Vagina (tissue), 2 donors: ENCODE results near the gene TPRN. TPM values are rescaled to one million over a fixed set of nuclear protein-coding genes. Genes with fewer than 3 reads are reported as not detected.

ENCODE experiments used
- DNase-seq, 2 donors: peaks; one replicate each; pipeline ENCODE4 v3.0.0-alpha.2; 2017; ENCODE audit errors: extremely low spot score in 2 of 2
- H3K27ac ChIP-seq: fragments of 200-600 bp; sonication (generic); one replicate; pipeline ENCODE4 v1.5.1; 2019
- H3K27me3 ChIP-seq: fragments of 200-600 bp; sonication (generic); one replicate; pipeline ENCODE4 v1.5.1; 2019
- H3K36me3 ChIP-seq, 2 donors: fragments of 200-600 bp; sonication (generic); one replicate each; pipeline ENCODE4 v1.5.1; 2017 to 2019
- H3K4me1 ChIP-seq: fragments of 200-600 bp; sonication (generic); one replicate; pipeline ENCODE4 v1.5.1; 2019
- H3K4me3 ChIP-seq, 2 donors: fragments of 200-600 bp; sonication (generic); 1 replicate in 1 of 2; 2 replicates in 1 of 2; pipeline ENCODE4 v1.5.1; 2016 to 2019
- H3K9me3 ChIP-seq: fragments of 200-600 bp; sonication (generic); one replicate; pipeline ENCODE4 v1.5.1; 2019
- CTCF ChIP-seq, 3 experiments: fragments of 450-650 bp in 2 of 3; fragments of 200-600 bp in 1 of 3; sonication (generic) in 1 of 3; IDR thresholded peaks; one replicate each; pipeline ENCODE4 v1.5.1; 2017 to 2019; ENCODE audit warnings: antibody characterized with exemption in 3 of 3, mild to moderate bottlenecking in 2 of 3, moderate library complexity in 2 of 3
- POLR2A ChIP-seq, 2 donors: fragments of 450-650 bp; IDR thresholded peaks; one replicate each; pipeline ENCODE4 v1.6.1; 2017; ENCODE audit warnings: antibody characterized with exemption in 2 of 2, mild to moderate bottlenecking in 2 of 2, moderate library complexity in 2 of 2
- POLR2AphosphoS5 ChIP-seq, 2 donors: sonication (generic); formaldehyde crosslinking; IDR thresholded peaks; one replicate each; pipeline ENCODE4 v1.9.0; 2017; ENCODE audit warnings: antibody characterized with exemption in 2 of 2, mild to moderate bottlenecking in 2 of 2, low read depth in 1 of 2; ENCODE audit not compliant: insufficient read depth in 1 of 2
- intact Hi-C: fragments of 100-400 bp; cut with DNase I; formaldehyde crosslinking; loops from one replicate; pipeline ENCODE4 v1.15.1; 2023
- total RNA-seq: library from RNA; depleted of rRNA; stranded (reverse); fragments of >200 nt; gene quantifications from one replicate; pipeline ENCODE4 v1.2.3, GENCODE V29; 2016

The TPRN gene
- total RNA-seq, 1 donor from 2014 or later = 6.9 TPM

- peaks cover 51% of the 10 kb centered on the region for H3K4me1 ChIP-seq
- H3K27me3 ChIP-seq = peaks cover 49% of the 10 kb centered on the region
- intact Hi-C loops = loop anchor here (10.0 kb wide), 1 partner anchor 249 kb away; no protein-coding TSS in a partner anchor
- H3K4me3 ChIP-seq = no peak overlapping the region
- TF ChIP-seq POLR2A (IDR thresholded peaks at IDR 0.05) (no peak), CTCF (IDR thresholded peaks at IDR 0.05) (no peak), POLR2AphosphoS5 (IDR thresholded peaks at IDR 0.05; ENCODE audit: insufficient read depth in 1 of 2, low read depth in 1 of 2) (no peak)
- no peak overlapping the region for H3K27ac ChIP-seq
- DNase-seq = no peak
- H3K9me3 ChIP-seq = no peaks in the 10 kb centered on the region
- no peaks in the 10 kb centered on the region for H3K36me3 ChIP-seq
Observed at GRCh38 chr9:137165250-137165836, 35.2 kb downstream of the TPRN start.

GRCh38 chr9:137164370-137165249, 35.9 kb downstream of the TPRN start:
- Histone ChIP-seq H3K27ac (no peak overlapping the region), H3K36me3 (no peaks in the 10 kb centered on the region), H3K27me3 (peaks cover 44% of the 10 kb centered on the region), H3K9me3 (no peaks in the 10 kb centered on the region), H3K4me1 (peaks cover 51% of the 10 kb centered on the region), H3K4me3 (no peak overlapping the region)
- no peak for DNase-seq
- TF ChIP-seq POLR2A (IDR thresholded peaks at IDR 0.05) = no peak
- TF ChIP-seq POLR2AphosphoS5 (IDR thresholded peaks at IDR 0.05; ENCODE audit: insufficient read depth in 1 of 2, low read depth in 1 of 2) = no peak
- no peak for TF ChIP-seq CTCF (IDR thresholded peaks at IDR 0.05)
- intact Hi-C loops = loop anchor here (10.0 kb wide), 1 partner anchor 250 kb away; no protein-coding TSS in a partner anchor

- Histone ChIP-seq H3K9me3 (no peaks in the 10 kb centered on the region), H3K27me3 (peaks cover 49% of the 10 kb centered on the region), H3K4me1 (peaks cover 43% of the 10 kb centered on the region), H3K4me3 (no peak overlapping the region), H3K27ac (no peak overlapping the region), H3K36me3 (no peaks in the 10 kb centered on the region)
- intact Hi-C loops = loop anchor here (10.0 kb wide), 1 partner anchor 251 kb away; no protein-coding TSS in a partner anchor
- no peak for TF ChIP-seq POLR2AphosphoS5 (IDR thresholded peaks at IDR 0.05; ENCODE audit: insufficient read depth in 1 of 2, low read depth in 1 of 2)
- TF ChIP-seq CTCF (IDR thresholded peaks at IDR 0.05) = no peak
- TF ChIP-seq POLR2A (IDR thresholded peaks at IDR 0.05) = no peak
- DNase-seq = no peak
Observed at GRCh38 chr9:137163805-137164204, 36.7 kb downstream of the TPRN start.

GRCh38 chr9:137163365-137163715, 37.2 kb downstream of the TPRN start:
- H3K4me1 ChIP-seq = peaks cover 39% of the 10 kb centered on the region
- intact Hi-C loops = loop anchor here (10.0 kb wide), 1 partner anchor 251 kb away; no protein-coding TSS in a partner anchor

More at GRCh38 chr9:137163365-137163715, 37.2 kb downstream of the TPRN start:
- no peak overlapping the region for H3K27ac ChIP-seq
- TF ChIP-seq POLR2AphosphoS5 (IDR thresholded peaks at IDR 0.05; ENCODE audit: insufficient read depth in 1 of 2, low read depth in 1 of 2) = no peak
- no peak for TF ChIP-seq CTCF (IDR thresholded peaks at IDR 0.05)
- TF ChIP-seq POLR2A (IDR thresholded peaks at IDR 0.05) = no peak
- no peak for DNase-seq
- no peaks in the 10 kb centered on the region for H3K36me3 ChIP-seq
- peak overlapping the region; percentile 4 to 24 for H3K4me3 ChIP-seq
- H3K9me3 ChIP-seq = no peaks in the 10 kb centered on the region
- H3K27me3 ChIP-seq = peaks cover 48% of the 10 kb centered on the region
